Measurements from ENCODE around the gene AFG1L. TPM values are rescaled to one million over a fixed set of nuclear protein-coding genes. Genes with fewer than 3 reads are reported as not detected.
"Not testable (repeated sequence)": the region's sequence is repeated elsewhere in the genome, so short reads cannot be mapped to it uniquely, and the experiment has no call there.

Gene AFG1L
- total RNA-seq, 2 experiments from 2014 or later: 5.6 to 6.3 TPM

GRCh38 chr6:108309844-108310243 is 15.0 kb downstream of the AFG1L start:
- no peaks in the 10 kb centered on the region for H3K9me3 Mint-ChIP-seq
- TF ChIP-seq CTCF (IDR thresholded peaks at IDR 0.05): no peak
- ATAC-seq: no peak

DNA sequence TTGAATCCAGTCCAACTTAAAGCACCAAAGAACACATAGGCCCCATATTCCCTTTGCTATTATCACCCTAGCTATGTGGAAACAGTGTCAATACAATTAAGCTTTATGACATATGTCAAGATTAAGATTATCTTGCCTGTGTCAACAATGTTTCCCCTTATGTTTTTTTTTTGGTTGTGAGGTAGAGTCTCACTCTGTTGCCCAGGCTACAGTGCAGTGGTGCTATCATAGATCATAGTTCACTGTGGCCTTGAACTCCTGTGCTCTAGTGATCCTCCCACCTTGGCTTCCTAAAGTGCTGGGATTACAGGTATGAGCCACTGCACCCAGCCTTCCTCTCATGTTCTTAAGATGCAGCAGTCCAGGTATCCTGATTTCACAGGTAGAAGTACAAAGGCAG is 17.8 kb downstream of the AFG1L start:
- CTCF ChIA-PET: no interaction called here

More at GRCh38 chr6:108309844-108310243, 15.0 kb downstream of the AFG1L start:
- no peak overlapping the region for H3K4me3 Mint-ChIP-seq
- peaks cover 2% of the 10 kb centered on the region for H3K36me3 Mint-ChIP-seq (ENCODE audit: low read depth)
- POLR2A ChIA-PET: interaction anchor here (0.6 to 1.6 kb wide), 2 partner anchors 15 to 316 kb away, joined by 3 to 5 read pairs; partner anchors contain the start of gene AFG1L
- H3K27ac Mint-ChIP-seq: no peak overlapping the region
- no peaks in the 10 kb centered on the region for H3K27me3 Mint-ChIP-seq
- no peak for DNase-seq
- CTCF ChIA-PET: no interaction called here
- intact Hi-C loops (cut with micrococcal nuclease): no loop called here
- no peaks in the 10 kb centered on the region for H3K4me1 Mint-ChIP-seq (ENCODE audit: low read depth)

GRCh38 chr6:108321253-108321747 is 26.4 kb downstream of the AFG1L start:
- no peaks in the 10 kb centered on the region for H3K9me3 Mint-ChIP-seq
- TF ChIP-seq CTCF (IDR thresholded peaks at IDR 0.05): no peak
- intact Hi-C loops (cut with micrococcal nuclease): no loop called here
- no peaks in the 10 kb centered on the region for H3K4me1 Mint-ChIP-seq (ENCODE audit: low read depth)
- H3K36me3 Mint-ChIP-seq (ENCODE audit: low read depth): peaks cover 4% of the 10 kb centered on the region
- H3K4me3 Mint-ChIP-seq: no peak overlapping the region
- no peak overlapping the region for H3K27ac Mint-ChIP-seq
- CTCF ChIA-PET: interaction anchor here (0.8 kb wide), 1 partner anchor 159 kb away, joined by 3 read pairs; no protein-coding TSS in a partner anchor
- DNase-seq (no peak), ATAC-seq (no peak)
- no peaks in the 10 kb centered on the region for H3K27me3 Mint-ChIP-seq
- POLR2A ChIA-PET: no interaction called here

More for the DNA sequence above, 17.8 kb downstream of the AFG1L start:
- no peak for TF ChIP-seq CTCF (IDR thresholded peaks at IDR 0.05)
- no peak overlapping the region for H3K4me3 Mint-ChIP-seq
- intact Hi-C loops (cut with micrococcal nuclease): no loop called here
- H3K36me3 Mint-ChIP-seq (ENCODE audit: low read depth): peaks cover 2% of the 10 kb centered on the region
- no peaks in the 10 kb centered on the region for H3K9me3 Mint-ChIP-seq
- H3K4me1 Mint-ChIP-seq (ENCODE audit: low read depth): no peaks in the 10 kb centered on the region
- POLR2A ChIA-PET: no interaction called here
- ATAC-seq (no peak), DNase-seq (no peak)
- H3K27ac Mint-ChIP-seq: no peak overlapping the region
- H3K27me3 Mint-ChIP-seq: no peaks in the 10 kb centered on the region

GRCh38 chr6:108322728-108323127 is 27.9 kb downstream of the AFG1L start:
- H3K4me3 Mint-ChIP-seq: no peak overlapping the region
- CTCF ChIA-PET: no interaction called here
- H3K27ac Mint-ChIP-seq: no peak overlapping the region
- H3K9me3 Mint-ChIP-seq: no peaks in the 10 kb centered on the region
- TF ChIP-seq CTCF (IDR thresholded peaks at IDR 0.05): no peak
- H3K36me3 Mint-ChIP-seq (ENCODE audit: low read depth): peaks cover 13% of the 10 kb centered on the region
- POLR2A ChIA-PET: no interaction called here
- no peak for ATAC-seq
- intact Hi-C loops (cut with micrococcal nuclease): no loop called here
- H3K4me1 Mint-ChIP-seq (ENCODE audit: low read depth): no peaks in the 10 kb centered on the region
- no peak for DNase-seq
- H3K27me3 Mint-ChIP-seq: no peaks in the 10 kb centered on the region

DNA sequence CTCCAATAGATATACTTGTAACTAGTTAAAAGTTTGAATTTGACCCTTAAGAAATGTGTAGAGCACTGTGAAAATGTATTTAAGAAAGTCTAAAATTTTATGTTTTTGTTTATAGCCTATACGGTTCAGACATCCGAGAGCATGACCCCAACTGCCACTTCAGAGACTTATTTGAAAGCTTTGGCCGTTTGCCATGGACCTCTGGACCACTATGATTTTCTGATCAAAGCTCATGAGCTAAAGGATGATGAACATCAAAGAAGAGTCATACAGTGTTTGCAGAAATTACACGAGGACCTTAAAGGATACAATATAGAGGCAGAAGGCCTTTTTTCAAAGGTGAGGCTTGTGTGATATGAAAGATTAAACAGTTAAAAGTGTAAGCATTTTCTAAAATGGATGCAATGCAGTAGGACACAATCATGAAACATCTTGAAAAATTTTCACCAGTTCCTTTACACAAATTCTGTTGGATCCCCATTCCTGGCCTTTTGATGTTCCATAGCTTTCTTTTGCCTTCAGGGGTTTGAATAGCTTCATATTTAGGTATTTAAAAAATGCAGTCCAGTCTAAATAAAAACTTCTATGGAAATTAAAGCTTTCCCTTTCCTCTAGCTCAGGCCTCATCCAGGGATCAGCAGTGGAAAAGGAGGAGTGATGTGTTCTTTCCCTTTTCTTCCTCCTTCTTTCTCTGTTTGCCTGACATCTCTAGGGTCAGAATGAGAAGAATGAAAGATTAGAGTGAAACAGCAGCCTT is 29.0 kb downstream of the AFG1L start:
- ATAC-seq (no peak), DNase-seq (no peak)
- H3K36me3 Mint-ChIP-seq (ENCODE audit: low read depth): peaks cover 18% of the 10 kb centered on the region
- H3K9me3 Mint-ChIP-seq: no peaks in the 10 kb centered on the region
- no peak overlapping the region for H3K4me3 Mint-ChIP-seq
- no peak for TF ChIP-seq CTCF (IDR thresholded peaks at IDR 0.05)
- H3K4me1 Mint-ChIP-seq (ENCODE audit: low read depth): no peaks in the 10 kb centered on the region
- ChIA-PET POLR2A (no interaction called here), CTCF (interaction anchor here (1.0 kb wide), 1 partner anchor 168 kb away, joined by 3 read pairs; no protein-coding TSS in a partner anchor)
- H3K27ac Mint-ChIP-seq: no peak overlapping the region
- intact Hi-C loops (cut with micrococcal nuclease): no loop called here
- H3K27me3 Mint-ChIP-seq: no peaks in the 10 kb centered on the region

GRCh38 chr6:108330221-108330785 is 35.4 kb downstream of the AFG1L start:
- H3K27ac Mint-ChIP-seq; H3K9me3 Mint-ChIP-seq; H3K4me1 Mint-ChIP-seq (ENCODE audit: low read depth); intact Hi-C loops (cut with micrococcal nuclease); H3K27me3 Mint-ChIP-seq; POLR2A ChIA-PET; ATAC-seq; H3K4me3 Mint-ChIP-seq; CTCF ChIA-PET; DNase-seq: not testable (repeated sequence)
- peaks cover 14% of the 10 kb centered on the region for H3K36me3 Mint-ChIP-seq (ENCODE audit: low read depth)
